Activated T-cell treated with anti-CD3 and anti-CD28 coated beads for 1 hour (primary cell): ENCODE results near the gene EBF3.

ENCODE experiments used
- DNase-seq: peaks from one replicate; pipeline ENCODE4 v3.0.0-alpha.2; 2020; ENCODE audit warnings: low read depth

EBF3 gene

DNA sequence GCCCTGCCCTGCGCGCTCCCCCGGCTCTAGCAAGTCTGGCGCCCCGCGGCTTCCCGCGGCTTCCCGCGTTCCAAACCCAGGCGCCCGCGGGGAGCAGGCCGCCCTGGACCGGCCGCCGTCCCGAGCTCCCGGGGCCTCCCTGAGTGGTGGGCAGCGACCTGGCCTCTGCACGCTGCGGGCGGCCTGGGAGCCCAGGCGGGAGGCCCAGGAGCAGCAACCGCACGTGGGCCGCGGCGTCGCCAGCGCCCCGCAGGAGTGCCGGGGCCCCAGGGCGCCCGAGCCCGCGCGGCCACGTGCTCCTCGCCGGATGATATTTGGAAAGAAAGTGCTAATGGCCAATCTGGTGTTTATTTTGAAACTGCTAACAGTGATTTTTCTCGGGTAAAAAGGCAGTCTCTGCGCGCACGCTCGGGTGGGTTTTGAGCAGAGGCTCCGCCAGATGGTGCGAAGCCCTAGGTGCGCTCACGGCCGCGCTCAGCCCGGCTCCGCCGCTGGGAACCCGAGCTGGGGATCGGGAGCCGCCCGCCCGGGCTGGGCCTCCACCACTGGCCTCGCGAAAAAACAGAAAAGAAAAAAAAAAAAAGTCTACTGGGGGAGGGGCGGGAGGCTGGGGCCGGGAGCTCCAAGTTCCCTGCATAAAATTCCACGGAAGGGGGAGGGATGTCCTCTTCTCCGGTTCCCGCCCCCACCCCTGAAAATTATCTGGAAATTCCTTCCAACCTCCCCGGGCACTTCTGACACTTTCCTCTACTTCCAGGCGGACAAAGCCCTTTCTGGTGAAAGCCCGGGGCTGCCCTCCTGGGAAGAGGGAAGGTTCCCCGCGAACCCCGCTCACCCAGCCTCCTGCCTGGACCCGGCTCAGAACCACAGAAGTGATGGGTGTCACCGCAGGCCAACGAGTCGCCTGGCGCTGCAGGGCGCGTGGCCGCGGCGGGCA, 4.3 kb downstream of the EBF3 start:
- no peak for DNase-seq

DNA sequence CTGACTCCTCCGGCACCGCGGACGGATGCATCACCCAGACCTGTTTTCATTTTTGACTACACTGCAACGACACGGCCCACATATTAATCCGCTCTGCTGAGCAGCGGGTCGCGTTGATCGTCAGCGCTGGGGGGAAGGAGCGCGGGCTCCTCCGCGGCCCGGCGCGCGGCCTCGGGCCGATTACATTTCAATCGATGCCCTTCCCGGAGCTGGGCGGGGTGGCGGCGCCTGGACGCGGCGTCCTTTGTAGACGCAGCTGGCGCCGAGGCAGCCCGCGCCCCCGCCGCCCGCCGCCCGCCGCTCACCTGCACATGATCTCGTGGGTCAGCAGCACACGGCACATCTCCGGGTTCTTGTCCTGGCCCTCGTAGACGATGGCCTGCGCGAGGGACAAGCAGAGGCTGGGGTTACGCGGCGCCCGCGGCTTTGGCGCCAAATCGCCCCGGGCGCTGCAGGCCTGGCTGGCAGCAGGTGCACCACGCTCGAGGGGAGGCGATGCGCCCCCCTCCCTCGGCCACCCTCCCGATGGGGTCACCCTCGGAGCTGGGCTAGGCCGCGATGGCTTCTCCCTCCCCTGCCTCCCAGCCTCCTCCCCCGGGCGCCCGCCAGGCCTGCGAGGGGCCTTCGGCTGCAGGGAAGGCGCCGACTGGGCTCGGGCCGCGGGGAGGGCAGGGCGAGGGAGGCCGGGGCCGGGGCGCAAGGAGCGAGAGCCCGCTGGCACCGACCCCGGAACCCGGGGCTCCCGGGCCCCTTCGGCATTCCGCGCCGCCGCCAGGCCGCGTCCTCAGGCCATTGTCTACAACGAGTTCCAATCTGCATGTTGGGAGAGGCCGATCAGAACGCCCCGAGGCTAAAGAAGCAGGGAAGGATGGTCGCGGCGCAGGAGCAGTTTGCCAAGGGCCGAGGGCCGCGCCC, 5.2 kb downstream of the EBF3 start:
- DNase-seq, result no peak

DNA sequence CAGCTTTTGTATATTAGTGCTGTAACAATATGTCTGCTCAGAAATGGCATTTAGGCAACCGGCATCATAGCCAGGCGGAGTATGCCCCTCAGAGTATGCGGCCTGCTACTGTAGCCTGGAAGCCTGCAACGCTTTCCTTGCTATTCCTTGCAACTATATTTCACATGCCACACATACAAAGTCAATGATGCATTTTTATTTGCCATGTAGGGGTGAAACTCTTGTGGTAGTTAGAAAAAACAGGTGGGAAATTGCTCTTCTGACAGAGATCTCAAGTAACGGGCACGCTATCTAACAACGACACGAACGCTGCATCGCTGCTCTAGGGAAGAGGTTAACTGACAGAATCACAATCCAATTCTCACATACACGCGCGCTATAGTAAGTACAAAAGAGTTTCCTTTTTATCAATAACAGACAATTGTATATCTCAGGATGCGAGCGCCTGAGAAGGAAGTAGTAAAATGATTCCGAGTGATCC, 5.9 kb downstream of the EBF3 start:
- DNase-seq, result no peak

DNA sequence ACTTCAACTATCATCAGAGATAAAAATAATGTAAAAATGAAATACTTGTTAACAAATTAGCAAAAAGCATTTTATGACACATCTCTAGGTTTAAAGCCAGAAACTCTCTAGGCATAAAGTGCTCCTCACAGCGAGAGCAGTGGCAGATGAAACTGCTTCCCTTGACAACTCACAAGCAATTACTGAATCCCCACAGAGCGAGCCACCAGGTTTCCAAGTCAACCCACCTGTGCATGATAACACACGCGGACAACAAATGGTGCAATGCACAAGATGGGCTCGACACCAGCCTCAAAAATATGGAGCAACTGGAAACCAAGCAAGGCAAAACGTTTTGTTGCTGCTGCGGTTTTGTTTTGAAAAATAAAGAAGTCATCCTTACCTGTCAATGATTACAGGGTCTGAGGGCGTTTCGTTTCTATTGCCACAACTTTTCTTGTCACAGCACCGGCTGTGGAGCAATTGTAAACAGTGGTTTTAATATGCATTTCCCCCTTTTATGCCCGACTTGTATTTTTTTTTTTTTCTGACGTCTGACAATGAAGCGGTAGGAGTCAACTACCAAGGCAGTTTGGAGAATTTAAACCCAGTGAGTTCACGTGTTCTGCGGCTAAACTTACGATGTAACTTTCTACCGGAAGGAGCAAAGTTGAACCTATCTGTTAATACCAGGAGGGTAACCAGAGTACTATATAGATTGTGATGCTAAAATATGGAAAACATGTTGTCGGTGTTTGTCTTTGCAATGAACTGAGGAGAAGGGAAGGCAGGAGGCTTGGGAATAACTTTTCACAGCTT, 7.0 kb downstream of the EBF3 start:
- DNase-seq, result no peak

DNA sequence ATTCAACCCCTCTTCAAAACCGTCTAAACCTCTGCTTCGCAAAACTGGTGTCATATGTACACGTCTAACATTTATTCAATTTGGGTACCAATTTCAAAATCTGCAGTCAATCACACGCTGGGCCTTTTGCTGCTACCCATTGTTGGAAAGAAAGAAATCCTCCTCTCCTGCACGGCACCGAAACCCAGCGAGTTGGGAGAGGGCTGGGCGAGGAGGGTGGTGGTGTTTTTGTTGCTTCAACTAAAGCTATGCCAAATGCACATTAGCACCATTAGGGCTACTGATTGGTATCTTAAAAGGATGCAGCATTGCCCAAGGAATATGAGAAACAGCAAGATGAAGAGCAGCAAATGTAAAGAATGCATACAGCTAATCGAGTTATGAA, 7.8 kb downstream of the EBF3 start:
- DNase-seq, result no peak

DNA sequence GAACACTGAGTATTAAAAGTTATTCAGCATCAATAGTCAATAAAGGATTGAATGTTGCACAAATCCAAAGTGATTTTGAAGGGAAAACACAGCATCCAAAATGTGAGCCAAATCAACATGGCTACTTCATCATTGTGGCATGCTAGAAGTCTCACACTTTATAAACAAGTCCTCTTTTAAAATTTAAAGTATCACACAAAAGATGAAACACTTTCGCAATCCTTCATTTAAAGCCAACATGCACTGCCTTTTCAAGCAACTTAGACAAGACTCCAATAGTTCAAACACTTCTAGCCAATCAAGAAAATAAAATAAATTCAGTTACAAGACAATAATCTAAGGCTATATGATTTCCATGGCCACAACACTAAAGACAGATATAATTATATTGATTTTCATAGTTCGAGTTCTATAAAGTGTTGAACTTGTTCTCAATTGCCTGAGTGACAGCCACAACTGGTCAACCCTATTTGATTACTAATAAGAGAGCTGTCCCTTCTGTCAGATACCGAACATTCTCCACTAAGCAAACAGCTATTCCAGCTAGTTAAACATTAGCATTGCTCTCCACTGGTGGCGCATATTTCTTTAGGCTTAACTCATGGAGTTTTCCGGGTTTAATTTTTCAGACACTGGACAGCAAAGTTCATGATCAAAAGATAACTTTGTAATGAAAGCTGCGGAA, 8.3 kb downstream of the EBF3 start:
- no peak for DNase-seq

DNA sequence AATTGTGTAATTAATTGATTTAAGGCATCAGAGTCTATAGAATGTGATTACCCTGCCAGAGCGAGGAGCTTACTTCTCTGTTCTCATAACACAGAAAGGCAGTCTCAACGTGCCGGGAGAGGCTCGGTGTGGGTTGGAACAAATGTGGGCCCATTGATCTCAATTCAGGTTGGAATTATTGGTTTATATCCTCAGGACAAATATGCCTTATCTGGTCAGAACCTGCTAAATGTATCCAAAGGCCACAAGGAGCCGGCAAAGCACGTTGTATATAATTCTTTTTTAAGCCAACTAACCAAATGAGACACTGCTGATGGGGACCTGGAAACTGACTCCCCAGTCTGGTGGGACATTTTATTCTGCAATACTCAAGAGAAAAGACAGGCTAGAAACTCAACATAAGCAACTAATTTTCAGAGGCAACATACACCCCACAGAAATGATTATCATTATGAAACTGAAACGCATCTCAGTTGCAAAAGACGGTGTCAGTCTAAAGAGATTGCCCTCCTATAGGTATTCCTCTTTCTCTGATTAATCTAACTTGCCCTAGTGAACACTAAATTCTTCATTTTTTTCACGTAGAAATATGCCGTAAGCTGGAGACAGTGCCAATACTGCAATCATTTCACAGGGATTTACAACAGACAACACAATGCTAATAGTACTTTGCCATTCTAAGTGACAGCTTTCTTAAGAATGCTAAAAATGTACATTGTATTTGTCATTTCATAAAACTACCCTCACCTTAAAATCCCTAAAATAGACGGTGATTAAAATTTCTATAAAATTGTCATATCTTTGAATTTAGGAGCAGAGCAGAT, 9.4 kb downstream of the EBF3 start:
- no peak for DNase-seq

DNA sequence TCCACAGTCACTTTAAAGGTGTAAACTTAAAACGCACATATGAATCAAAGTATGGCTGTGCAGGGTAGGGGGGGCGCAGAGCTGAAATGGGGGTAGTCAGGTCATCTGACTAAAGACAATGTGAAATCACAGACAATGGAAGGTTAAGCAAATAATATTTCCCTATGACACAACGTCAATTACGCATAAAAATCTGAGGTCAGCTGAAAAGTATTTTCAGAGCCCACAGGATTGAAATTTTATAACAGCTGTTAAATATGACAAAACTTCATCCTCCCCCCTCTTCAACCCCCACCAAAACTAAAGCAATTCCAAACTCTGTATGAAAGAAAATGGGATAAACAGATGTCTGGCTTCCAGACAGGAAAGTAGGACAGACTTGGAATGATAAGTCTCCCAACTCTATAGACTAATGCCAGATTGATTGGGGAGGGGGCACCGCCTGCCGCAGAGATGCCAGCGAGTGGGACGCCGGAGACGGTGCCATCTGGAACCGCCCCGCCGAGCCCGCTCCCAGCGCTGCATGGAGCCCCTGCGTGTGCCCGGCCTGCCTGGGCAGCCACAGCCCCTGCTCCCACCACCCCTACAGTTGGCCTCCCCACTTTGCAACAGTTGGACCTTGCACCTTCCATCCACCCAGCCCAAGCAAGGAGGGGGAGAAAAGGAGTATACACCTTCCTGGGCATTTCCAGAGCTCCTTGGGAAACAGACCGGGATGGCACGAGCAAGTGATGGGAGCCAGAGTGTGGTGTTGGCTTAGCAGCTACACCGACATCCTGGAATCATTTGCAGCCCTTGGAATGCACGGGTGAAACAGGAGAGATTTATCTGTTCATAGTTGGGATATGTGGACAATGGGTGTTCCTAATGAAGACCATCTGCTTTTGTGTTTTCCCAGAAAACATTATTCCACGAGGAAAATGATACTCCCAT, 10.7 kb downstream of the EBF3 start:
- no peak for DNase-seq

DNA sequence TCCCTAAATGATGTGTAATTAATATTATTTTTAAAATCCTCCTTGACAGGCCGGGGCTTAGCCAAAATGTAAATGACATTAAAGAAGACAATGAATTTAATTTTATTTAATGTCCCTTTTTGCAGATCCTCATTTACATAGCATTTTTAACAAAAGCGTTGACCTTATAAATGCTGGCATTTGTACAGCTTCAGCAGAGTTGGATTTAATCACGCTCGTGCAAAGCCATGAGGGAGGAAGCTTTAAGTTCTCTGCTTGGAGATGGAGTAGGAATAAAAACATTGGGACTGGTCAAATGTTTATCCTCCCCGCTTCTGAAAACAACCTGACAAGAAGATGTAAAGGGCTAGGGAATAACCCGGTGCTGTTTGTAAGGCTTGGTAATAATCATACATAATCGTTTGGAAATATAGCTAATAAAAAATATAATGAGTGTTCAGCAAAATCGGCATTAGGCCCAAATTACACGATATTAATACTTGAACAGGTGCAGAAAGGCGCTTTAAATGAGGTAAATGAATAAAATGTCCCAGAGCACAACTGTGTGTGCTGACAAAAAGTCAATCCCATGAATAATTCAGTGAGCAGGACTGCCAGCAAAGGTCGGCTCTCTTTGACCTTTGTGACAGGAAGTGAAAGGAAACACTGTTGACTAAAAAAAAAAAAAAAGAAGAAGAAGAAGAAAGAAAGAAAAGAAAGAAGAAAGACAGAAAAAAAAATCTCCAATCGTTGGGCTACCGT, 11.5 kb downstream of the EBF3 start:
- no peak for DNase-seq

DNA sequence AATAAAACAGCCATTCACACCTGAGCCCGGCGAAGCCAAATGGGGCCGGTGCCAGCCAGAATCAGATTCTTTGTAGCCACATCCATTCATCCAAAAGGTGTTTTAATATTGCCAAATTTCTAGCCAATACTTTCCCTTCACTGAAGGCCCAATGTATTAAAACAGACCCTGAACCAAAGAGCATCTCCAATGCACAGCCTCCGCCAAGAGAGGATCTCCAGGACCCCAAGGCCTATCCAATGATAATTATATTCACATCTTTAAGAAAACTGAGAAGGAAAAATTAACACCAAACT, 12.2 kb downstream of the EBF3 start:
- DNase-seq, result no peak

DNA sequence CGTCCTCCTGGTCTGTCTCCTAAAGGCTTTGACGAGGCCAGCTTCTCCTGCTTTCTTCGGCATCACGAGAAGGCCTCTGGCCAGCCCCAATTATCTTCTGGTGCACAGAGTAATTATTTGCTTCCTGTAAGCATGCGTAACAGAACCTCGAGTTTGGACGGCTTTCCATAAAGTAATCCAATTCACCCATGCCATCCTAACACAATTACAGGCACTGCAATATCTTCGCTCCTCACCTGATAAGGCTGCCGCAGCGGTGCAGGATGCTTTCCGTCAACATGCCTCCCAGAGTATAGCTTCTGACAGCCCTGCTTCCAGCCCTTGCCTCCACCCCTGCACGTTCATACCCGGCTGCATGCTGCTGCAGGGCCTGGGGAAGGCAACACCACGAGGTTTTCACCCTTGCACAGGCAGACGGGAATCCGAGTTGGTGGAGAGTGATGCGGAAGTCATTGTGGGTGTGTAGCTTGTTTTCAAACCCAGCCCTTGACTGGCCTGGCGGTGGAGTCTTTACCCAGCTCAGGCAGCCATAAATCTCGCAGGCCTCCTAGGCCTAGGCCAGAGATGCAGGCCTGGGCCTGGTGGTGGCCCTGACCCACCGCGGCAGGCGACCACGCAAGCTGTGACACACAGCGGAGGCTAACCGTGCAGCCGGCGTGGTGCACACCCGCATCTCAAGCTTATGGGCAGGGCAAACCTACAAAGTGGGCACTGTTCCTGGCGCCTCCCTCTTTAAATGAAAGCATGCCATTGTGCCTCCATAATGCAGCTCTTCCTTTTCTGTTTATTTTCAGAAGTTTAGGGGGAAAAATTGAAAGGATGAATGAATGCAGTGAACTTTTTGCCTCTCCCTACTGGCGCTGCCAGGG, 12.7 kb downstream of the EBF3 start:
- DNase-seq, result no peak

DNA sequence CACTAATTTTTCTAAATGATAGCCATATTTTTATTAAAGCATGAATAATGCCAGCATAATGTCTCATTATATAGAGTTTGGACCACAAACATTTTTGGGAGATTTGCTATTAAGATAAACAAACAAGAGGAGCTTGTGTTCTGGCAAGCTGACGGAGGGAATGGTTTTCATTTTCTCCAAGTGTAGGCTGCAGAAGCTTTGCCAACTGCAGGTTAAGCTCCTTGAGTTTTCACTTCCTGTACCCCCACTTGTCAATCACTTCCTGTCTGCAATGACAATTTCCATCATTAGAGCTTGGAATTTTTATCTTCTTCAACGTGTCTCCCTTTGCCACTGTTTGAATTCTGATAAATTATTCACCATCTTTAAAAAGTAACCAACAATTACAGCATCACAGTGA, 13.4 kb downstream of the EBF3 start:
- DNase-seq, result no peak

DNA sequence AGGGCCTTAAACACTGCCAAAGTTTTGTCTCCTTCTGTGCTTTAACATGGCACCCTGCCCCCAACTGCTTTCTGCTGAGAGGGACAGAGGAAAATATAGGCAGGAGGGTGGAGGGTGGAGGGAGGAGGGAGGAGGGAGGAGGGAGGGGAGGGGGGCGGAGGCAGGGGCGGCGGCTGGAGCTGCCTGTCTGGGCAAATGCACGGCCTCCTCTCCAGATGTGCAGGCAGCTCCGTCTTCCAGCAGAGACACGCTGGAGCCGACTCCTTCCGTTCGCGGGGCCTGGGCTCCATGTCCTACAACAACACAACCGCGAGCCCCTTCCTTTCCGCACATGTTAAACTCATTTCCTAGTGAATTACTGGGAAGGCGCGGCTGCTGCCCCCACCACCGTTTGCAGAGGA, 14.2 kb downstream of the EBF3 start:
- no peak for DNase-seq

DNA sequence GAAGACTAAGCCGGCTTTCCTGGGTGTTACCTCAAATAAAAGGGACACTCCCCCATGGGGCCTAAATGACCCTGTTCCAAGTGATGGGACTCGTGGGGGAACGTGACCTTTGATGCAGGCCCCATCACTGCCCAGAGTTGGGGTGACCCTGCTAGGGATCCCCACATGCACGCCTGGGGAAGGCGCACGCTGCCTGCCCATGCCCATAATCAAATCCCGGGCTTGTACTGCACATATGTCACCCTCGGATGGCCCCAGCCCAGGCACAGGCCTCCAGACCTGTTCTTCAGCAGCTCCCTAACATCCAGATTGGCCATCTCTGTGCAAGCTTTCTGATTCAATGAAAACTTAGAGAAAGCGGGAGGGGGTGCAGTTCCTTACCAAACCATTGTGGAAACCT, 14.7 kb downstream of the EBF3 start:
- no peak for DNase-seq

DNA sequence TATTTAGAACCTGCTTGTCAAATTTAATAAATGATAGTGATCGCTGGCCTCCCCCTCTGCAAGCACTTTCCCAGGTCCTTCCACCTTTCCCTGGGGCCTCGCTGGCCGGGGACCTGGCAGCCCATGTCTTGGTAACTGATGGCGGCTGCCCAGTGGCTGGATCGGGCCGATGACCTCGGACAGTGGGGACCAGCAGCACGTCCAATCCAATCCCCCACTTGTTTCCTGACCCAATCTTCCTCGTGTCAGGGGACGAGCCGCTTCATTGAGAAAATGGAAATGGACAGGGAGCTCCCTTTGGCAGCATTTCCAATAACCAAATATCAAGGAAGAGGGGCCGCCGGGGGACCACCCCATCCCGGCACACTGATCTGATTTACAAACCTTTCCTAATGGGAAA, 17.2 kb downstream of the EBF3 start:
- no peak for DNase-seq

DNA sequence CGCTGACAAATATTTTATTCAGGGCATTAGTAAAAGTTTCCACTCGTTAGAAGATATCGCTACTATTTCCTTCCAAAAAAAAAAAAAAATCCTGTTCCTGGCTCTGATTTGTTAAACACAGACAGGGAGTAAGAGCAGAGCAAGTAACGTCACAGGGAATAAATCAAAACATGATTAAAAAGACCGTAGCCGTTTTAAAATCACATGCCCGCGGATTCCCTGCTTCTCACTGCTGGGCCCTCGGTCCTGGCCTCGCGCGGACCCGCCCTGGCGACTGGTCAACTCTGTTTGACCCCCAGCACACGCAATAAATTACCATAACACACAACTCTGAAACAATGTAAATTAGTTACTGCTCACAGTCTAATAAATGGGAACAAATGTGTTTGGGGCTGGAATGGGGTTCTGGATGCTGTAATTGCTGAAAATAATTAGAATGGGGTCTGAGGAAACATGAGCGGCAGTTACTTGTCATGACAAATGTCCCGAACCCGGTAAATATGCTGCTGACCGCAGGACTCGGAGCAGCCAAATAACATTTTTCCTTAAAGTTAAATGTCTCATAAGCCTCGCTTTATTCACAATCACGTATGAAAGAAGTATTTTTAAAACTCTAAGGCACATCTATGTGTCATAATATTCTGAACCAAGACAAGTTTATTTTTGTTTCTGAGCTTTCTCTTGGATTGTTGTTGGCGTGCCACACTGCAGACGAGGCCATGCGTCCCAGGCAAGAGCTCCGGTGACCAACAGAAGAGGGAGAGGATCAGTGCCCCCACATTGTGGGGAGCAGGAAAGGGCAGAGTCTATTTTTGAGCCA, 17.9 kb downstream of the EBF3 start:
- DNase-seq, result no peak

DNA sequence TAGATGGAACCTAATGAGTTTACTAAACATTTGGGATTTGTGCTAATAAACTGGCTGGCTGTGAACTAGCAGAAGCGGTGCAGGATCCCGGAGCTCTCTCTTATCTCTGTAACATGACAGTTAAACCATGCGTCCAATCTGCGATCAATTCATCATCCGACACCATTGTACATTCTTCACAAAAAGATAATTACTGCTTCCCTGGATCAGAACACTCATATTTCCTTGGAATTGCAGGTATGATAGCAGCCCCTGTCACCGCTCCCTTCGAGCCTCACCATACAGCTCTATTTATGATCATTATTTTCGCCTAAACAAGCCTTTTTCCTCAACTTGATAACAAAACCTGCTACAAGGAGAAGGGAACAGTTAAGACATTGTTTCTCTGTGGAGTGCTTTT, 18.5 kb downstream of the EBF3 start:
- DNase-seq, result no peak
